Measurements from ENCODE around the gene ITCH.
"Not testable (repeated sequence)": the region's sequence is repeated elsewhere in the genome, so short reads cannot be mapped to it uniquely, and the experiment has no call there.

The ITCH gene

DNA sequence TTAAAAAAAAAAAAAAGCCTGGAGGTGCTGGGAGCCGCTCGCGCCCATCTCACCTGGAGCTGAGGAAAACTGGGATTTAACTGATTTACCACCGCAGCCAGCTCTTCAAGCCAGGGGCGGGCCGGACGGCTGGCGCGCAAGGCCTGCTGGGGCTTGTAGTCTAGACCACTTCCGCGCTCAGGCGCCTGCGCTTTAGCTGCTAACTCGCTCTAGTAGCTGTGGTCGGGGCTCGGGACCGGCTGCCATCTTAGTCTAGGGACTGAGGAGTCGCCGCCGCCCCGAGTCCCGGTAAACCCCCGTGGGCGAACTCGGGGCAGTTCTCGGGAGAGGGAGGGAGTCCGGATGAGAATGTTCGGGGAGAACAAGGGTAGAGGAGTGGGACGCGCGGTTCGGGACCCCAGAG, at the start of gene ITCH:
Gene ITCH (plus strand): TSS at position 212 of the 403 bp plus-strand sequence. CDS start 30,539 bp downstream, outside the sequence.
- H3K9me3 ChIP-seq (ENCODE audit: control insufficient read depth, insufficient read depth, low read length): no peaks in the 10 kb centered on the region
- H3K4me1 ChIP-seq (ENCODE audit: control insufficient read depth, insufficient read depth, low read length): peaks cover 8% of the 10 kb centered on the region
- peak within 1 kb of the TSS; percentile 89 for H3K4me3 ChIP-seq (ENCODE audit: low read depth, low read length)
- H3K27ac ChIP-seq (ENCODE audit: low read depth, low read length): peak within 1 kb of the TSS; percentile 84
- no peaks in the 10 kb centered on the region for H3K36me3 ChIP-seq (ENCODE audit: control insufficient read depth, insufficient read depth, low read length)
- no peaks in the 10 kb centered on the region for H3K27me3 ChIP-seq (ENCODE audit: control insufficient read depth, insufficient read depth, low read length)
- peak within 1 kb of the TSS; percentile 84 for H3K9ac ChIP-seq (ENCODE audit: low read depth, low read length)

DNA sequence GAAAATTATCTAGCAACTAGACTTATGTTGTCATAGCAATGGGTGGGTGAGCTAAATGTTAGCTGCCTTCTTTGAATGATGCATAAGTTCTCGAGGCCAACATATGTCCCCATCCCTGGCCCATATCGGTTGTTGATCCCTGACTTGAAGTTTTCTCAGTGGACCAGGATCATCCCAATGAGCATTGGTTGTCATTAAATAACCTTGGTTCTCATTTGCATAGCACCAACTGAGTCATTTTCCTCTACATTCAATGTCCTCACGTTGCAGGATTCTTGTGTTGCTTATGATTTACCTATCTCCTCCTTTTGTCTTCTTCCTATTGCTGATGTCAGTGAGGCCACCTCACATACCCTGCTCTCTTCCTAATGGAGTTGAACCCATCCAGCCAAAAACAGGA, 47.8 kb upstream of the ITCH start:
- Histone ChIP-seq H3K9me3 (ENCODE audit: control insufficient read depth, insufficient read depth, low read length) (no peaks in the 10 kb centered on the region), H3K36me3 (ENCODE audit: control insufficient read depth, insufficient read depth, low read length) (no peaks in the 10 kb centered on the region), H3K27me3 (ENCODE audit: control insufficient read depth, insufficient read depth, low read length) (peaks cover 11% of the 10 kb centered on the region), H3K4me1 (ENCODE audit: control insufficient read depth, insufficient read depth, low read length) (peaks cover 13% of the 10 kb centered on the region; the same call in 1 of the 2 replicates), H3K9ac (ENCODE audit: low read depth, low read length) (no peak overlapping the region), H3K4me3 (ENCODE audit: low read depth, low read length) (no peak overlapping the region), H3K27ac (ENCODE audit: low read depth, low read length) (no peak overlapping the region)

GRCh38 chr20:34316196-34316814, 46.8 kb upstream of the ITCH start:
- H3K9ac ChIP-seq (ENCODE audit: low read depth, low read length): no peak overlapping the region
- no peak overlapping the region for H3K4me3 ChIP-seq (ENCODE audit: low read depth, low read length)
- H3K36me3 ChIP-seq (ENCODE audit: control insufficient read depth, insufficient read depth, low read length): no peaks in the 10 kb centered on the region
- H3K27ac ChIP-seq (ENCODE audit: low read depth, low read length): no peak overlapping the region
- H3K9me3 ChIP-seq (ENCODE audit: control insufficient read depth, insufficient read depth, low read length): no peaks in the 10 kb centered on the region
- H3K4me1 ChIP-seq (ENCODE audit: control insufficient read depth, insufficient read depth, low read length): peaks cover 13% of the 10 kb centered on the region; the same call in 1 of the 2 replicates
- peaks cover 11% of the 10 kb centered on the region for H3K27me3 ChIP-seq (ENCODE audit: control insufficient read depth, insufficient read depth, low read length)

GRCh38 chr20:34318609-34319443, 44.2 kb upstream of the ITCH start:
- H3K4me3 ChIP-seq (ENCODE audit: low read depth, low read length): no peak overlapping the region
- no peak overlapping the region for H3K9ac ChIP-seq (ENCODE audit: low read depth, low read length)
- no peaks in the 10 kb centered on the region for H3K27me3 ChIP-seq (ENCODE audit: control insufficient read depth, insufficient read depth, low read length)
- no peaks in the 10 kb centered on the region for H3K9me3 ChIP-seq (ENCODE audit: control insufficient read depth, insufficient read depth, low read length)
- H3K36me3 ChIP-seq (ENCODE audit: control insufficient read depth, insufficient read depth, low read length): no peaks in the 10 kb centered on the region
- peaks cover 8% of the 10 kb centered on the region; the same call in 1 of the 2 replicates for H3K4me1 ChIP-seq (ENCODE audit: control insufficient read depth, insufficient read depth, low read length)
- peak overlapping the region; percentile 54 for H3K27ac ChIP-seq (ENCODE audit: low read depth, low read length)

GRCh38 chr20:34320861-34321260, 42.2 kb upstream of the ITCH start:
- Histone ChIP-seq H3K36me3 (ENCODE audit: control insufficient read depth, insufficient read depth, low read length) (no peaks in the 10 kb centered on the region), H3K27ac (ENCODE audit: low read depth, low read length) (no peak overlapping the region), H3K4me1 (ENCODE audit: control insufficient read depth, insufficient read depth, low read length) (peaks cover 8% of the 10 kb centered on the region; the same call in 1 of the 2 replicates), H3K9ac (ENCODE audit: low read depth, low read length) (no peak overlapping the region), H3K4me3 (ENCODE audit: low read depth, low read length) (no peak overlapping the region), H3K9me3 (ENCODE audit: control insufficient read depth, insufficient read depth, low read length) (no peaks in the 10 kb centered on the region), H3K27me3 (ENCODE audit: control insufficient read depth, insufficient read depth, low read length) (no peaks in the 10 kb centered on the region)

DNA sequence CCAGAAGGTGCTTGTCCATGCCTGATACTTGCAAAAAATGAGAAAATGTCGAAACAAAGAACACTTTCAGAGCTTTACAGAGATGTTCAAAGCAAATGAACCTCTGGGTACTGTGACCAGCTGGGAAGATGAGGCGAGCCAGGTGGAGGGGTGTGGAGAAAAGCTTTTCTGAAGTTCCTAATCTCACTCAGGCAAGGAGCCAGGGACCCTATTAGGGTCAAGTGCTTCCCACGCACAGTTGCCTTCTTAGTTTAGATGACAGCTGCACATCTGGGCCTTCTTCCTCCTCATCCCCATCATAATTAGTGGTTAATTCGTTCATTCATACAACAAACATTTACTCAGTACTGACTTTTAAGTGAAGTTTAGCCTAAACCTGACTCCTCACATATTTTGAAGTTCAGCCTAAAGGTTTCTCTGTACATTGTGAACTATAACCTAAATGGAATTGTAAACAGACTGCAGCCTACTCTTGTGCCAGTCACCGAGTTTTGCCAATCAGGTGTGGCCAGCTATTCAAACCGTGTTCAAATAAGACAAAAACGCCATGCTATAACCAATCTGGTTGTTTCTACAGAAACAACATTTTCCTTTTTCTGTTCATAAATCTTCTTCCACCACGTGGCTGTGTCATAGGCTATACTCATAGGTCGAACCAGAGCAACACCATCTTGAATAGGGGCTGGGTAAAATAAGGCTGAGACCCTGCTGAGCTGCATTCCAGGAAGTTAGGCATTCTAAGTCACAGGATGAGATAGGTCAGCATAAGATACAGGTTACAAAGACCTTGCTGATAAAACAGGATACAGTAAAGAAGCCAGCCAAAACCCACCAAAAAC, 40.6 kb upstream of the ITCH start:
- Histone ChIP-seq H3K27ac (ENCODE audit: low read depth, low read length) (no peak overlapping the region), H3K36me3 (ENCODE audit: control insufficient read depth, insufficient read depth, low read length) (no peaks in the 10 kb centered on the region), H3K4me1 (ENCODE audit: control insufficient read depth, insufficient read depth, low read length) (peaks cover 8% of the 10 kb centered on the region; the same call in 1 of the 2 replicates), H3K9ac (ENCODE audit: low read depth, low read length) (no peak overlapping the region), H3K9me3 (ENCODE audit: control insufficient read depth, insufficient read depth, low read length) (no peaks in the 10 kb centered on the region), H3K4me3 (ENCODE audit: low read depth, low read length) (no peak overlapping the region), H3K27me3 (ENCODE audit: control insufficient read depth, insufficient read depth, low read length) (no peaks in the 10 kb centered on the region)

GRCh38 chr20:34324541-34324940, 38.5 kb upstream of the ITCH start:
- H3K4me3 ChIP-seq (ENCODE audit: low read depth, low read length): no peak overlapping the region
- H3K36me3 ChIP-seq (ENCODE audit: control insufficient read depth, insufficient read depth, low read length): no peaks in the 10 kb centered on the region
- H3K27ac ChIP-seq (ENCODE audit: low read depth, low read length): no peak overlapping the region
- H3K9me3 ChIP-seq (ENCODE audit: control insufficient read depth, insufficient read depth, low read length): no peaks in the 10 kb centered on the region
- H3K4me1 ChIP-seq (ENCODE audit: control insufficient read depth, insufficient read depth, low read length): no peaks in the 10 kb centered on the region
- no peak overlapping the region for H3K9ac ChIP-seq (ENCODE audit: low read depth, low read length)
- H3K27me3 ChIP-seq (ENCODE audit: control insufficient read depth, insufficient read depth, low read length): no peaks in the 10 kb centered on the region

GRCh38 chr20:34328207-34328606, 34.9 kb upstream of the ITCH start:
- H3K4me1 ChIP-seq (ENCODE audit: control insufficient read depth, insufficient read depth, low read length); H3K9me3 ChIP-seq (ENCODE audit: control insufficient read depth, insufficient read depth, low read length); H3K9ac ChIP-seq (ENCODE audit: low read depth, low read length); H3K36me3 ChIP-seq (ENCODE audit: control insufficient read depth, insufficient read depth, low read length); H3K4me3 ChIP-seq (ENCODE audit: low read depth, low read length); H3K27me3 ChIP-seq (ENCODE audit: control insufficient read depth, insufficient read depth, low read length); H3K27ac ChIP-seq (ENCODE audit: low read depth, low read length): not testable (repeated sequence)

DNA sequence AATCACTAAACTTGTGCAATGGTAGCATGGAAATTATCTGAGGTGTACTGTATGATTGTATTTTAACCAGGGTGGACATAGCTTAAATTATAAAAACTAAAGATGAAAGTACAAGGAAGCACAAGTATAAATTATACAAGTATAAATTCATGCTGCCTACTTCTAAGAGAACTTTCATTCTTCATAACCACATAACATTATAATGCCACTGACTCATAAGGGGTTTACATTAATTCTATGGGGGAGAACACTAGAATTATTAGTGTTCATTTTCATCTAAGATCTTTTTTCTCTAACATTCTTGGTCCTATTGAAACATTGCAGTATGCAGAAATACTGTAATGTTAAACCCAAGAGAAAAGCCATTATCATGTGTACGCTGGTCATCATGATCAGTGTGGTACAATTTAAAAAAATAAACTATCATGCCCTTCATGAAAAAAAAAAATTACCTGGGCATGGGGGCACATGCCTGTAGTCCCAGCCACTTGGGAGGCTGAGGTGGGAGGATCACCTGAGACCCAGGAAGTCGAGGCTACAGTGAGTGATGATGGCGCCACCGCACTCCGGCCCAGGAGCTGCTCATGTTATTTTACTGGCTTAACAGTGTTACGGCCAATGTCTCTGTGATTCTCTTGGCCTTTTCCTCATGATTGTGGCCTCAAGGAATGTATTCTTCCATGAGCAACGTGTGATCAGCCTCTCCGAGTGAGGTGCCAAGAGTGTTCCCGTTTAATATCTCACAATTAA, 34.0 kb upstream of the ITCH start:
- Histone ChIP-seq H3K4me3 (ENCODE audit: low read depth, low read length) (no peak overlapping the region), H3K27ac (ENCODE audit: low read depth, low read length) (no peak overlapping the region), H3K36me3 (ENCODE audit: control insufficient read depth, insufficient read depth, low read length) (no peaks in the 10 kb centered on the region), H3K27me3 (ENCODE audit: control insufficient read depth, insufficient read depth, low read length) (no peaks in the 10 kb centered on the region), H3K4me1 (ENCODE audit: control insufficient read depth, insufficient read depth, low read length) (peaks cover 3% of the 10 kb centered on the region; the same call in 1 of the 2 replicates), H3K9ac (ENCODE audit: low read depth, low read length) (no peak overlapping the region), H3K9me3 (ENCODE audit: control insufficient read depth, insufficient read depth, low read length) (no peaks in the 10 kb centered on the region)

DNA sequence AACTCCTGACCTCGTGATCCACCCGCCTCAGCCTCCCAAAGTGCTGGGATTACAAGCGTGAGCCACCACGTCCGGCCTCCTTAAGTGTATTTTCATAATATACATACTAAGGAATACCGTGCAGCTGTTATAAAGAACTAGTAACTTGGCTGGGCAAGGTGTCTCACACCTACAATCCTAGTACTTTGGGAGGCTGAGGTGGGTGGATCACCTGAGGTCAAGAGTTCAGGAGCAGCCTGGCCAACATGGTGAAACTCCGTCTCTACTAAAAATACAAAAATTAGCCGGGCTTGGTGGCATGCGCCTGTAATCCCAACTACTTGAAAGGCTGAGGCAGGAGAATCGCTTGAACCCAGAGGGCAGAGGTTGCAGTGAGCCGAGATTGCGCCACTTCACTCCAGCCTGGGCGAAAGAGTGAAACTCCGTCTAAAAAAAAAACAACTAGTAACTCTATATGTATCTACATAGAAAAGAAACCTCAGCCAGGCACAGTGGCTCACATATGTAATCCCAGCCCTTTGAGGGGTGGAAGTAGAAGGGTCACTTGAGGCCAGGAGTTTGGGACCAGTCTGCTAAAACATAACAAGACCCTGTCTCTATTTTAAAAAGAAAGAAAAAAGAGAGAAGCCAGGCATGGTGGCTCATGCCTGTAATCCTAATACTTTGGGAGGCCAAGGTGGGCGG, 32.1 kb upstream of the ITCH start:
- H3K9ac ChIP-seq (ENCODE audit: low read depth, low read length); H3K9me3 ChIP-seq (ENCODE audit: control insufficient read depth, insufficient read depth, low read length); H3K4me1 ChIP-seq (ENCODE audit: control insufficient read depth, insufficient read depth, low read length); H3K27ac ChIP-seq (ENCODE audit: low read depth, low read length); H3K36me3 ChIP-seq (ENCODE audit: control insufficient read depth, insufficient read depth, low read length); H3K4me3 ChIP-seq (ENCODE audit: low read depth, low read length); H3K27me3 ChIP-seq (ENCODE audit: control insufficient read depth, insufficient read depth, low read length): not testable (repeated sequence)

All from HUES48 (cell line).